Activated B cell treated with CpG ODN at 0.5 μM for 24 hours (primary cell): ENCODE data around the gene EHMT1. TPM values are rescaled to one million over a fixed set of nuclear protein-coding genes. Genes with fewer than 3 reads are reported as not detected.

Source experiments
- ATAC-seq: fragments of 200-7000 bp; cut with Tn5 transposase; one replicate; pipeline ENCODE4 v1.10.0; 2021; ENCODE audit warnings: low read depth, mild to moderate bottlenecking, moderate library complexity
- CTCF ChIA-PET: fragments of 350-600 bp; sonication (Branson Sonifier 250); formaldehyde crosslinking; loops from one replicate; lab custom pipeline; 2021; ENCODE audit warnings: antibody characterized with exemption; lab: Charles Lee
- POLR2A ChIA-PET: fragments of 350-600 bp; sonication (Branson Sonifier 250); formaldehyde crosslinking; loops from one replicate; lab custom pipeline; 2021; ENCODE audit warnings: antibody characterized with exemption; lab: Charles Lee
- DNase-seq: peaks from one replicate; pipeline ENCODE4 v3.0.0; 2022
- H3K27ac Mint-ChIP-seq: one replicate; pipeline ENCODE4 v1.8.0; 2020; ENCODE audit warnings: mixed read lengths
- H3K27me3 Mint-ChIP-seq: one replicate; pipeline ENCODE4 v1.8.0; 2021; ENCODE audit warnings: mixed read lengths
- H3K36me3 Mint-ChIP-seq: one replicate; pipeline ENCODE4 v1.8.0; 2021; ENCODE audit warnings: low read depth, mixed read lengths
- H3K4me1 Mint-ChIP-seq: one replicate; pipeline ENCODE4 v1.8.0; 2021; ENCODE audit warnings: mixed read lengths
- H3K4me3 Mint-ChIP-seq: one replicate; pipeline ENCODE4 v1.8.0; 2020; ENCODE audit warnings: mild to moderate bottlenecking, mixed read lengths
- H3K9me3 Mint-ChIP-seq: one replicate; pipeline ENCODE4 v1.8.0; 2020; ENCODE audit warnings: mixed read lengths
- intact Hi-C: fragments of 100-400 bp; cut with micrococcal nuclease; formaldehyde crosslinking; loops from one replicate; pipeline ENCODE4 v1.15.1; 2024
- total RNA-seq: library from RNA; stranded (reverse); gene quantifications from 2 replicates; pipeline ENCODE4 v1.2.3, GENCODE V29; 2022
- TF ChIP-seq, protein P1 (sequence below): fragments of 200-600 bp; IDR thresholded peaks from one replicate; pipeline ENCODE4 v1.8.0; 2022; ENCODE audit warnings: antibody characterized with exemption, mild to moderate bottlenecking

The EHMT1 gene
- 157 and 163 TPM in 2 replicates for total RNA-seq

DNA sequence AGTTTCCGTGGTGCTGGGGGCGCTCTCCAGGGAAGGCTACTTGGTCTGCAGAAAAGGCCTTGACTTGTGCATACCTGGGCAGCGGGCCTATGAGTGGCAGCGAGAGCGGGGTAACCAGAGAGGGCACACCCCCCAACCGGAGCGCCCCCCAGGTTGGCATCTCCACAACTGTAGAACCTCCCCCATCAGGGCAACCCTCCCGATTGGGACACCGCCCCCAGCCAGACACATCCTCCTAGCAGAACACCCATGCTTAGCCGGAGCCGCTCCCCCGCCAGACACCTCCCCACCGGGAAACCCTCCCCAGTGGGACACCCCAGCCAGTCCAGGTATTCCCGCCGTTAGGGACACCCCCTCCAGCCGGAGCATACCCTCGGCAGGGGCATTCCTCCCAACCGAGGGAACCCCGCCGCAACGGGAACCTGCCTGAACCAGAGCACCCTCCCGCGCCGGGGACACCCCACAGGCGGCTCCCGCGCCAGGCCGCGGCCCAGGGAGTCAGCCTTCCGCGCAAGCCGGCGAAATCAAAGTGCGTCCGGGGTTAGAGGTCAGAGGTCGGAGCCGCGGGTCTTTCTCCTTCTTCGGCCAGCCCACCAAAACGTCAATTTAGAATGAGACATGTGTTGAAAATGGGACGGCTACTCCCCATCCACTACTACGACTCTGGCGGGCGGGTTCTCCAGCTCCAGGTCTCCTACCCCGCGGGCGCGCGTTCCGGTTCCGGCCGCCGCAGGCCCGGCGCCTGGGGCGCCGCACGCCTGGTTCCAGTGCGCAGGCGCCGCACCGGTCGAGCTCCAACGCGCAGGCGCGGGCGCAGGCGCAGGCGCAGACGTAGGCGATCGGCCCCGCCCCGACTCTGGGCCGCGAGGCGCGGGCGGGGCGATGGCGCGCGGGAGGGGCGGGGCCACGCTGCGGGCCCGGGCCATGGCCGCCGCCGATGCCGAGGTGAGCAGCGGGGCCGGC, at the start of gene EHMT1:
EHMT1 (plus strand) TSS at position 901 of the 963 bp plus-strand sequence; CDS start at position 925, 24 bp downstream.
- Mint-ChIP-seq H3K27me3 (no peaks in the 10 kb centered on the region), H3K4me1 (peaks cover 45% of the 10 kb centered on the region), H3K27ac (peak within 1 kb of the TSS; percentile 92), H3K9me3 (no peaks in the 10 kb centered on the region), H3K4me3 (peak within 1 kb of the TSS; percentile 91), H3K36me3 (peaks cover 28% of the 10 kb centered on the region)
- ChIA-PET CTCF (interaction anchor here (1.3 kb wide), 1 partner anchor 55 kb away, joined by 3 read pairs; no protein-coding TSS in a partner anchor), POLR2A (interaction anchor here (0.6 to 2.3 kb wide), 18 partner anchors 10 to 510 kb away, joined by 3 to 30 read pairs (median 4); partner anchors contain the start of genes ARRDC1, MRPL41, TOR4A and TUBB4B)
- intact Hi-C loops = loop anchor here (1.0 kb wide), 4 partner anchors 10 to 68 kb away; partner anchors contain the start of genes ARRDC1, DPH7 and PNPLA7
- DNase-seq (peak; percentile 98), ATAC-seq (peak; percentile 89)
- TF ChIP-seq, protein P1, sequence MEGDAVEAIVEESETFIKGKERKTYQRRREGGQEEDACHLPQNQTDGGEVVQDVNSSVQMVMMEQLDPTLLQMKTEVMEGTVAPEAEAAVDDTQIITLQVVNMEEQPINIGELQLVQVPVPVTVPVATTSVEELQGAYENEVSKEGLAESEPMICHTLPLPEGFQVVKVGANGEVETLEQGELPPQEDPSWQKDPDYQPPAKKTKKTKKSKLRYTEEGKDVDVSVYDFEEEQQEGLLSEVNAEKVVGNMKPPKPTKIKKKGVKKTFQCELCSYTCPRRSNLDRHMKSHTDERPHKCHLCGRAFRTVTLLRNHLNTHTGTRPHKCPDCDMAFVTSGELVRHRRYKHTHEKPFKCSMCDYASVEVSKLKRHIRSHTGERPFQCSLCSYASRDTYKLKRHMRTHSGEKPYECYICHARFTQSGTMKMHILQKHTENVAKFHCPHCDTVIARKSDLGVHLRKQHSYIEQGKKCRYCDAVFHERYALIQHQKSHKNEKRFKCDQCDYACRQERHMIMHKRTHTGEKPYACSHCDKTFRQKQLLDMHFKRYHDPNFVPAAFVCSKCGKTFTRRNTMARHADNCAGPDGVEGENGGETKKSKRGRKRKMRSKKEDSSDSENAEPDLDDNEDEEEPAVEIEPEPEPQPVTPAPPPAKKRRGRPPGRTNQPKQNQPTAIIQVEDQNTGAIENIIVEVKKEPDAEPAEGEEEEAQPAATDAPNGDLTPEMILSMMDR = no peak

DNA sequence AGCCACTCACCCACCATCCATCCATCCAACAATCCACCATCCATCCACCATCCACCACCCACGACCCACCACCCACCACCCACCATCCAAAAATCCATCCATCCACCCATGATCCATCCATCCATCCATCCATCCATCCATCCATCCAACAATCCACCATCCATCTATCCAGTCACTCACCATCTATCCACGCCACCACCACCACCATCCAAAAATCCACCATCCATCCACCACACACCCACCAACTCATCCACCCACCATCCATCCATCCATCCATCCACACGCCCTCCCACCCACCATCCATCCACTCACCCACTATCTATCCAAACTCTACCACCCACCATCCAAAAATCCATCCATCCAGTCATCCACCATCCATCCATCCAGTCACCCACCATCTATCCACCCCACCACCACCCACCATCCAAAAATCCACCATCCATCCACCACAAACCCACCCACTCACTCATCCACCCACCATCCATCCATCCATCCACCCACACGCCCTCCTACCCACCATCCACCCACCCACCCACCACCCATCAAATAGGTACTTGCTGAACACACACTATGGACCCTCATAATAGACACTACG, 49.1 kb upstream of the EHMT1 start:
- no peaks in the 10 kb centered on the region for H3K9me3 Mint-ChIP-seq
- DNase-seq (no peak), ATAC-seq (no peak)
- H3K4me1 Mint-ChIP-seq = peaks cover 2% of the 10 kb centered on the region
- POLR2A ChIA-PET = interaction anchor here (1.4 kb wide), 1 partner anchor 21 kb away, joined by 3 read pairs; the partner anchor contains the start of gene ZMYND19
- H3K27ac Mint-ChIP-seq = no peak overlapping the region
- peaks cover 32% of the 10 kb centered on the region for H3K36me3 Mint-ChIP-seq
- TF ChIP-seq, protein P1 = no peak
- CTCF ChIA-PET = no interaction called here
- no peak overlapping the region for H3K4me3 Mint-ChIP-seq
- intact Hi-C loops = no loop called here
- no peaks in the 10 kb centered on the region for H3K27me3 Mint-ChIP-seq

DNA sequence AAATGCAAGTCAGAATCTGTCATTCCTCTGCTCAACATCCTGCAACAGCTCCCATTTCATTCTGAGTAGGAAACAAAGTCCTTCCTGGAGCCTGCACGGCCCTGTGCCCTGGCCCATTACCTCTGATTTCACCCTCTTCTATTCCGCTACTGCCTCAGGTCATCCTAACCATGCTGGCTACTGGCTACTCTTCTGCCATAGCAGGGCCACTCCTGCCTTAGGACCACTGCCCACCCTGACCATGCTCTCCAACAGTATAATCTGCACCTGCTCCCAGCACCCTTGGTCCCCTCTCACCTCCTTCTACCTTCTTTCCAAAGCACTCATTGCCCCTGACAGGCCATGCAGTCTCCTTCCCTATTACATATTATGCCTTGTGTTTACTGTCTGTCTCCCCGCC, 48.2 kb upstream of the EHMT1 start:
- Mint-ChIP-seq H3K27ac (no peak overlapping the region), H3K27me3 (no peaks in the 10 kb centered on the region), H3K36me3 (peaks cover 40% of the 10 kb centered on the region), H3K9me3 (no peaks in the 10 kb centered on the region), H3K4me3 (no peak overlapping the region), H3K4me1 (peaks cover 11% of the 10 kb centered on the region)
- TF ChIP-seq, protein P1 = no peak
- ATAC-seq (no peak), DNase-seq (no peak)
- POLR2A ChIA-PET = interaction anchor here (1.4 kb wide), 1 partner anchor 20 kb away, joined by 3 read pairs; the partner anchor contains the start of gene ZMYND19
- CTCF ChIA-PET = no interaction called here
- intact Hi-C loops = no loop called here

DNA sequence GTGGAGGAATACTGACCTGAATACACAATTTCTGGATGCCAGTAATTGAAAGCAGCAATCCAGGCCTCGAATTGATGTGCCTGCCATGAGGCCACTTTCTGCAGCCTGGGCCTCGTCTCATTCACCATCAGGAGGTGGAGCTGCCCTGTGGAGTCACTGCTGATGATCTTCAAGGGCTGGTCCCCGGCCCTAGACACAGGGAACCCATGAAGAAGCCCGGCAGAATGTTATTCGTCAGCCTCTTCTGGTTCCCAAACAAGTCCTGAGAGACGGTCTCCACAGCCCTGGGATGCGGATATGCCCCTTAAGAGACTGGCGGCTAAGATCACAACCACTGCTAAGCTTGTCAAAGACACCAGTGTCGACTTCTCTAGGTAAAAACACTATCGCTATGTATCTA, 44.6 kb upstream of the EHMT1 start:
- no peak overlapping the region for H3K4me3 Mint-ChIP-seq
- H3K36me3 Mint-ChIP-seq = peaks cover 49% of the 10 kb centered on the region
- no peaks in the 10 kb centered on the region for H3K9me3 Mint-ChIP-seq
- H3K27ac Mint-ChIP-seq = no peak overlapping the region
- CTCF ChIA-PET = no interaction called here
- intact Hi-C loops = no loop called here
- DNase-seq = no peak
- TF ChIP-seq, protein P1 = no peak
- ATAC-seq = no peak
- no peaks in the 10 kb centered on the region for H3K27me3 Mint-ChIP-seq
- peaks cover 38% of the 10 kb centered on the region for H3K4me1 Mint-ChIP-seq
- POLR2A ChIA-PET = no interaction called here

DNA sequence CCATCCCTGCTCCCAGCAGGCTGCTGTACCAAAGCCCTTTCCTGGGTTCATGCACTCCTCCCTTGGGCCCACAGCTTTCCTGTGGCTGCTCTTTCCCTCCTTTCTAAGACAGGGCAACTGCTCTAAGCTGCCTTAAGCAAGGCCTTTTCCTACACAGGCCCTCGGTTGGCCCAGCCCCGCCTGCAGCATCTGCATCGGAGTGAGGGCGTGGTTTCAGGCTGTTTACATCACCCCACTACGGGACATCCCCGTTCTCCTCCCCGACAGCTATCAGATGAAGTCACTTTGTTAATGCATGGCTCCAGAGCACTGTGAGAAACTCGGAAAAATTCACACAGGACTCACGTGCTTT, 43.5 kb upstream of the EHMT1 start:
- H3K36me3 Mint-ChIP-seq = peaks cover 46% of the 10 kb centered on the region
- POLR2A ChIA-PET = no interaction called here
- DNase-seq (no peak), ATAC-seq (no peak)
- TF ChIP-seq, protein P1 = no peak
- CTCF ChIA-PET = no interaction called here
- H3K27me3 Mint-ChIP-seq = no peaks in the 10 kb centered on the region
- H3K27ac Mint-ChIP-seq = peak overlapping the region; percentile 44
- peaks cover 41% of the 10 kb centered on the region for H3K4me1 Mint-ChIP-seq
- H3K9me3 Mint-ChIP-seq = no peaks in the 10 kb centered on the region
- peak overlapping the region; percentile 44 for H3K4me3 Mint-ChIP-seq
- intact Hi-C loops = no loop called here
